Tibial nerve (tissue), 4 donors: ENCODE data around the gene RETREG3. TPM values are rescaled to one million over a fixed set of nuclear protein-coding genes. Genes with fewer than 3 reads are reported as not detected.

Source experiments
- DNase-seq, 2 donors: peaks; one replicate each; pipeline ENCODE4 v3.0.0-alpha.2; 2019; ENCODE audit warnings: low spot score in 2 of 2
- H3K27ac ChIP-seq, 4 donors: fragments of 200-600 bp; sonication (generic) in 3 of 4; one replicate each; pipeline ENCODE4 v1.5.1; 2017 to 2019; ENCODE audit warnings: mild to moderate bottlenecking in 1 of 4
- H3K27me3 ChIP-seq, 2 donors: fragments of 200-600 bp; sonication (generic) in 1 of 2; one replicate each; pipeline versions ENCODE4 v1.5.1 to v1.6.0; 2017 to 2019
- H3K36me3 ChIP-seq, 3 donors: fragments of 200-600 bp; sonication (generic); one replicate each; pipeline ENCODE4 v1.5.1; 2018 to 2019
- H3K4me1 ChIP-seq, 4 donors: fragments of 200-600 bp; sonication (generic) in 3 of 4; one replicate each; pipeline ENCODE4 v1.5.1; 2017 to 2019
- H3K4me3 ChIP-seq, 4 donors: fragments of 200-600 bp; sonication (generic) in 3 of 4; one replicate each; pipeline ENCODE4 v1.5.1; 2017 to 2019; ENCODE audit warnings: mild to moderate bottlenecking in 1 of 4, moderate library complexity in 1 of 4
- H3K9me3 ChIP-seq, 4 donors: fragments of 200-600 bp; sonication (generic) in 3 of 4; one replicate each; pipeline ENCODE4 v1.5.1; 2017 to 2019
- CTCF ChIP-seq, 5 experiments: fragments of 200-600 bp in 3 of 5; fragments of 450-650 bp in 2 of 5; sonication (generic) in 3 of 5; IDR thresholded peaks; one replicate each; pipeline ENCODE4 v1.5.1; 2016 to 2019; ENCODE audit warnings: antibody characterized with exemption in 5 of 5, mild to moderate bottlenecking in 3 of 5, moderate library complexity in 2 of 5
- EP300 ChIP-seq, 2 donors: sonication (generic); formaldehyde crosslinking; IDR thresholded peaks; one replicate each; pipeline ENCODE4 v1.6.1; 2017; ENCODE audit warnings: antibody characterized with exemption in 2 of 2, mild to moderate bottlenecking in 1 of 2
- POLR2A ChIP-seq, 2 donors: fragments of 450-650 bp; IDR thresholded peaks; one replicate each; pipeline ENCODE4 v1.6.1; 2017; ENCODE audit warnings: antibody characterized with exemption in 2 of 2, mild to moderate bottlenecking in 2 of 2, moderate library complexity in 2 of 2
- WGBS, 2 donors: methylation state at CpG; one replicate each; pipeline ENCODE4 v1.1.5; 2018; 5-methylcytosine and 5-hydroxymethylcytosine counted together
- total RNA-seq, 4 donors: library from RNA; depleted of rRNA; stranded (reverse); fragments of >200 nt; gene quantifications; one replicate each; pipeline ENCODE4 v1.1.0, GENCODE V29; 2016

Gene RETREG3
- total RNA-seq, 4 donors from 2014 or later = 43.1 to 61.8 (median 57.7) TPM

- Histone ChIP-seq H3K27ac (no peak overlapping the region), H3K27me3 (no peaks in the 10 kb centered on the region), H3K36me3 (peaks cover 7 to 100% (median 60%) of the 10 kb centered on the region in 3 donors), H3K9me3 (no peaks in the 10 kb centered on the region), H3K4me1 (peaks cover 0 to 6% (median 0%) of the 10 kb centered on the region in 4 donors), H3K4me3 (no peak overlapping the region)
- TF ChIP-seq CTCF (IDR thresholded peaks at IDR 0.05) (no peak), EP300 (IDR thresholded peaks at IDR 0.05) (no peak)
- no peak for DNase-seq
- WGBS, 2 donors = 78 to 80% methylated on average over 7 of the region's 7 CpGs
These were observed 22.5 kb downstream of the RETREG3 start for GRCh38 chr17:42586514-42587230.

- DNase-seq = no peak
- H3K4me1 ChIP-seq = peaks cover 0 to 6% (median 0%) of the 10 kb centered on the region in 4 donors
- peaks cover 4 to 98% (median 60%) of the 10 kb centered on the region in 3 donors for H3K36me3 ChIP-seq
These were observed 23.8 kb downstream of the RETREG3 start for GRCh38 chr17:42585353-42585752.

GRCh38 chr17:42584880-42585279 lies 24.3 kb downstream of the RETREG3 start:
- DNase-seq = no peak
- TF ChIP-seq POLR2A (IDR thresholded peaks at IDR 0.05) = no peak
- no peak for TF ChIP-seq CTCF (IDR thresholded peaks at IDR 0.05)
- no peak for TF ChIP-seq EP300 (IDR thresholded peaks at IDR 0.05)
- no peak overlapping the region for H3K27ac ChIP-seq
- H3K27me3 ChIP-seq = no peaks in the 10 kb centered on the region
- 80 to 88% methylated on average over 9 of the region's 9 CpGs for WGBS, 2 donors
- H3K9me3 ChIP-seq = no peaks in the 10 kb centered on the region
- no peak overlapping the region for H3K4me3 ChIP-seq
- H3K4me1 ChIP-seq = peaks cover 0 to 6% (median 0%) of the 10 kb centered on the region in 4 donors
- H3K36me3 ChIP-seq = peaks cover 4 to 98% (median 59%) of the 10 kb centered on the region in 3 donors

More at GRCh38 chr17:42585353-42585752, 23.8 kb downstream of the RETREG3 start:
- 60 to 75% methylated on average over 1 of the region's 1 CpG for WGBS, 2 donors
- Histone ChIP-seq H3K4me3 (no peak overlapping the region), H3K27me3 (no peaks in the 10 kb centered on the region), H3K9me3 (no peaks in the 10 kb centered on the region), H3K27ac (no peak overlapping the region)
- TF ChIP-seq CTCF (IDR thresholded peaks at IDR 0.05) (no peak), POLR2A (IDR thresholded peaks at IDR 0.05) (no peak), EP300 (IDR thresholded peaks at IDR 0.05) (no peak)

GRCh38 chr17:42581744-42582270 lies 27.4 kb downstream of the RETREG3 start:
- Histone ChIP-seq H3K27me3 (no peaks in the 10 kb centered on the region), H3K4me3 (no peak overlapping the region), H3K4me1 (peaks cover 0 to 19% (median 9%) of the 10 kb centered on the region in 4 donors), H3K9me3 (no peaks in the 10 kb centered on the region), H3K27ac (no peak overlapping the region), H3K36me3 (peaks cover 2 to 76% (median 43%) of the 10 kb centered on the region in 3 donors)
- no peak for DNase-seq
- TF ChIP-seq POLR2A (IDR thresholded peaks at IDR 0.05) = no peak
- no peak for TF ChIP-seq CTCF (IDR thresholded peaks at IDR 0.05)
- TF ChIP-seq EP300 (IDR thresholded peaks at IDR 0.05) = no peak
- WGBS, 2 donors = 80 to 85% methylated on average over 7 to 10 of the region's 10 CpGs
